ENCODE data around the gene CPT1A.

- TF ChIP-seq, protein P1, sequence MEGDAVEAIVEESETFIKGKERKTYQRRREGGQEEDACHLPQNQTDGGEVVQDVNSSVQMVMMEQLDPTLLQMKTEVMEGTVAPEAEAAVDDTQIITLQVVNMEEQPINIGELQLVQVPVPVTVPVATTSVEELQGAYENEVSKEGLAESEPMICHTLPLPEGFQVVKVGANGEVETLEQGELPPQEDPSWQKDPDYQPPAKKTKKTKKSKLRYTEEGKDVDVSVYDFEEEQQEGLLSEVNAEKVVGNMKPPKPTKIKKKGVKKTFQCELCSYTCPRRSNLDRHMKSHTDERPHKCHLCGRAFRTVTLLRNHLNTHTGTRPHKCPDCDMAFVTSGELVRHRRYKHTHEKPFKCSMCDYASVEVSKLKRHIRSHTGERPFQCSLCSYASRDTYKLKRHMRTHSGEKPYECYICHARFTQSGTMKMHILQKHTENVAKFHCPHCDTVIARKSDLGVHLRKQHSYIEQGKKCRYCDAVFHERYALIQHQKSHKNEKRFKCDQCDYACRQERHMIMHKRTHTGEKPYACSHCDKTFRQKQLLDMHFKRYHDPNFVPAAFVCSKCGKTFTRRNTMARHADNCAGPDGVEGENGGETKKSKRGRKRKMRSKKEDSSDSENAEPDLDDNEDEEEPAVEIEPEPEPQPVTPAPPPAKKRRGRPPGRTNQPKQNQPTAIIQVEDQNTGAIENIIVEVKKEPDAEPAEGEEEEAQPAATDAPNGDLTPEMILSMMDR (IDR thresholded peaks at IDR 0.05; ENCODE audit: insufficient read depth, low read length, poor library complexity, severe bottlenecking): no peak
- TF ChIP-seq EZH2phosphoT487 (conservative IDR thresholded peaks at IDR 0.05; ENCODE audit: low read length): no peak
Measured at GRCh38 chr11:68867066-68867465, 25.4 kb upstream of the CPT1A start.
